ENCODE data around the gene RBMS1. TPM values are rescaled to one million over a fixed set of nuclear protein-coding genes. Genes with fewer than 3 reads are reported as not detected.
A peak's percentile ranks its signal among the peaks of the same experiment; 100 is the strongest.

Gene RBMS1
- total RNA-seq, 2 experiments from 2014 or later: 84.7 to 87.9 TPM

DNA sequence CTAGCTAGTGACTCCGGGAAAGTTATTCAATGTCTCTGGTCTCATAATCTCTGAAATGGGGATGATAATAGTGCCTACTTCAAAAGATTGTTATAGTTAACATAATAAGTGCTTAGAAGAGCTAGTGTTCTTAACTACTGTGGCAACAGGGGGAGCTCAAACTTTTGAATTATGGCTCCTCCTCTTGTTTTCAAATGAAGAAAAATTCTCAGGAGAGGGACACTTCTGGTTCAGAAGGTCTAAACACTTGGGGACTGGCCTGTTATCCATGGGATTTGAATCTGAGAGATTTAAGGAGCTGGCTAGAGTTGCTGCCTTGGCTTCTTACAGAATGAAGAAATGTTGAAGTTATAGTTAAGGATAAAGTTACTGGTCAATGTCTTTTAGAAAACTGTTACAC lies 201.4 kb downstream of the RBMS1 start:
- no peaks in the 10 kb centered on the region for H3K9me3 Mint-ChIP-seq (ENCODE audit: insufficient read depth)
- no peak overlapping the region for H3K27ac Mint-ChIP-seq
- POLR2A ChIA-PET: no interaction called here
- H3K27me3 Mint-ChIP-seq (ENCODE audit: low read depth): no peaks in the 10 kb centered on the region
- peaks cover 31% of the 10 kb centered on the region for H3K4me1 Mint-ChIP-seq (ENCODE audit: low read depth)
- no peak overlapping the region for H3K4me3 Mint-ChIP-seq
- H3K36me3 Mint-ChIP-seq (ENCODE audit: low read depth): peaks cover 69% of the 10 kb centered on the region
- CTCF ChIA-PET: interaction anchor here (0.6 to 2.1 kb wide), 5 partner anchors 20 to 702 kb away, joined by 3 to 7 read pairs (median 3); no protein-coding TSS in a partner anchor
- ATAC-seq (no peak), DNase-seq (no peak)

DNA sequence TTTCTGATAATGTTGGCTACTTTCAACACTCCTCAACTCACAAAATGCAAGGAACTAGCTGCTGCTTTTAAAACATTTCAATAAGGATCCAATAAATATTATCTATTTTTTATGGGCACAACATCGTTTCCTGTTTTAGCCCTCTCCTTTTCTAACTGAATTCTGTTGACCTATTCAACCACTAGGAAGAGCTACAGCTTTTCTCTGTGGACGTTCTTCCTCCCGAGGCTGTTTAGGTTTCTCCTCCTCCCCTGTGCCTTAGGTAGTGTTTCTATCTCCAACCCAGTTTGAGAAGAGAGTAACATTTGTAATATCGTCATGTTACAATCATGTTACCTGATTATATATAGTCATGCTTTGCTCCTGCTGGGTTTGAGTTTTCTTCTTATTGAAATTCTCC lies 202.2 kb downstream of the RBMS1 start:
- Mint-ChIP-seq H3K9me3 (ENCODE audit: insufficient read depth) (no peaks in the 10 kb centered on the region), H3K36me3 (ENCODE audit: low read depth) (peaks cover 66% of the 10 kb centered on the region), H3K27me3 (ENCODE audit: low read depth) (no peaks in the 10 kb centered on the region), H3K4me3 (no peak overlapping the region), H3K4me1 (ENCODE audit: low read depth) (peaks cover 22% of the 10 kb centered on the region), H3K27ac (no peak overlapping the region)
- ChIA-PET POLR2A (no interaction called here), CTCF (interaction anchor here (0.8 to 3.2 kb wide), 5 partner anchors 10 to 703 kb away, joined by 3 to 14 read pairs (median 3); no protein-coding TSS in a partner anchor)
- DNase-seq (no peak), ATAC-seq (no peak)

DNA sequence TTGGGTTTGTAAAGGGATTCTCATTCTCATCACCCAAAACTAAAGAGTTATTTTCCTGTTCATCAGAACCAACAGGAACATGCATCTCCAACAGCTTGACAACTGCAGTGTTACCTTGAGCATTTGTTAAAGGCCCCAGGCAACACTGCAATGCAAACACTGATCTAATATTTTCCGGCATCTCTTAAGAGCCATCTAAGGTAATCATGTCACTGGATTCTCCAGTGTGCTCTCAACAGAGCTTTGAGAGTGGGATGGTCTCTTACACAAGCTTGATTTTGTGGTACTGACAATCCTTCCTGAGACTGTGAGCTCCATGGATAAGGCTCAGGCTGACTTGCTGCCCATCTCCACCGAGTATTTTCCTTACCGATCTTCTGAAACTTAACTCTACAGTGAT lies 203.0 kb downstream of the RBMS1 start:
- H3K27ac Mint-ChIP-seq: no peak overlapping the region
- H3K9me3 Mint-ChIP-seq (ENCODE audit: insufficient read depth): no peaks in the 10 kb centered on the region
- ATAC-seq (no peak), DNase-seq (no peak)
- no peaks in the 10 kb centered on the region for H3K27me3 Mint-ChIP-seq (ENCODE audit: low read depth)
- H3K4me3 Mint-ChIP-seq: no peak overlapping the region
- ChIA-PET CTCF (interaction anchor here (0.8 to 3.2 kb wide), 5 partner anchors 9 to 704 kb away, joined by 3 to 14 read pairs (median 3); no protein-coding TSS in a partner anchor), POLR2A (no interaction called here)
- peaks cover 14% of the 10 kb centered on the region for H3K4me1 Mint-ChIP-seq (ENCODE audit: low read depth)
- peaks cover 58% of the 10 kb centered on the region for H3K36me3 Mint-ChIP-seq (ENCODE audit: low read depth)

DNA sequence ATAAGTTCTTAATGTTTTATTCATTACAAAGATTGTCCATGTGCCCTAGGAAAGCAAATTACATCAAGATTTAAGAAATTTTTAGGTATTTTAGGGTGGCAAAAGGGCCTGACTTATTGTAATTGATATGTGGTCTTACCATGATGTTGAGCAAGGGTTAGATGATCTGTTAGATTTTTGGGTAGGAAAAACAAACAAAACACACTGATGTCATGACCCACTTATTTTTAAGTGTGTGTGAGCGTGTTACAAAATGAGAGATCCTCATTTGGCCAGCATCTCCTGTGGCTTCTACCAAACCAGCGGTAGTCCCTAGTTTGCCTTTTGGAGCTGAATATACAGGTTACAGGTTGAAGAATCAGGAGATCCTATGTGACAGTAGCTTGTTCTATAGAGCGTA lies 203.8 kb downstream of the RBMS1 start:
- Mint-ChIP-seq H3K27ac (no peak overlapping the region), H3K36me3 (ENCODE audit: low read depth) (peaks cover 54% of the 10 kb centered on the region), H3K27me3 (ENCODE audit: low read depth) (no peaks in the 10 kb centered on the region), H3K9me3 (ENCODE audit: insufficient read depth) (no peaks in the 10 kb centered on the region), H3K4me3 (no peak overlapping the region), H3K4me1 (ENCODE audit: low read depth) (peaks cover 7% of the 10 kb centered on the region)
- DNase-seq (no peak), ATAC-seq (no peak)
- ChIA-PET CTCF (interaction anchor here (1.2 to 3.2 kb wide), 3 partner anchors 35 to 180 kb away, joined by 3 to 14 read pairs (median 6); no protein-coding TSS in a partner anchor), POLR2A (no interaction called here)

DNA sequence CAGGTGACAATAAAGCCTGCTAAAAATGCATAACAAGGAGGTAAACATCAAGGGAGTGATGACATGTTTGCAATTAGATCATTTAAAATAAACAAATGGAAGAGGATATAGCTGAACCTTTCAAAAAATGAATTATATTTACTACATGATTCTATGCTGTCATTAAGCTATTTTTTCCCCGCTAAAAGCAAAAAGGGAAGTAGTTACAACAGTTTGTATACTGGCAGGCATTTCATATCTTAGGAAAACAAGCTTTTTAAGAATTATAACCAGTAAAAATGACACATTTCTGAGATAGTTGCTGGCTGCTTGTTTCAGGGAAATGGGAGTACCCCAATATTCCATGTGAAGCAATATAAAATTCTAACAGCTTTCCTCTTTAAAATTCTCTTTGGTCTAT lies 204.5 kb downstream of the RBMS1 start:
- Mint-ChIP-seq H3K27ac (no peak overlapping the region), H3K4me3 (no peak overlapping the region), H3K36me3 (ENCODE audit: low read depth) (peaks cover 55% of the 10 kb centered on the region), H3K9me3 (ENCODE audit: insufficient read depth) (no peaks in the 10 kb centered on the region), H3K4me1 (ENCODE audit: low read depth) (peaks cover 2% of the 10 kb centered on the region), H3K27me3 (ENCODE audit: low read depth) (no peaks in the 10 kb centered on the region)
- ChIA-PET POLR2A (no interaction called here), CTCF (interaction anchor here (1.9 to 3.2 kb wide), 2 partner anchors 36 kb away, joined by 6 to 14 read pairs; no protein-coding TSS in a partner anchor)
- ATAC-seq: no peak
- no peak for DNase-seq

DNA sequence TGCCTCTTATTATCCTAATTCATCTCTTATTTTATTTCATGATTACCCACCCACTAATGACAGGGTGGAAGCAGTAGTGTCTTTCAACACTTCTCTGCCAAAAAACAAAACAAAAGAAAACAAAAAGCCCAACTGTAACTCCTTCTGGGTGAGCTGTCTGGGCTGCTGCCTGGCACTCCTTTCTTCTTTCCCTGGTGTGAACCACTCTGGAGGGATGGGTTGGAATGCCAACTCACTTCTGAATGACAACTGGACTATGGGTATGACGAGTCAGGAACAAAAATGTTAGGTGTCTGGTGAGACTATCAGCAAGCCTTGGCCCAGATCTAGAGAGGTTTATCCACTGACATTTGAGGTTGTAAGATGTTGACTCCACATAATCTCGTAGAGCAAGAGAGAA lies 205.3 kb downstream of the RBMS1 start:
- Mint-ChIP-seq H3K27me3 (ENCODE audit: low read depth) (no peaks in the 10 kb centered on the region), H3K36me3 (ENCODE audit: low read depth) (peaks cover 53% of the 10 kb centered on the region), H3K4me1 (ENCODE audit: low read depth) (peaks cover 2% of the 10 kb centered on the region), H3K4me3 (no peak overlapping the region), H3K27ac (no peak overlapping the region), H3K9me3 (ENCODE audit: insufficient read depth) (no peaks in the 10 kb centered on the region)
- POLR2A ChIA-PET: no interaction called here
- ATAC-seq (no peak), DNase-seq (no peak)
- CTCF ChIA-PET: interaction anchor here (1.9 to 3.2 kb wide), 2 partner anchors 36 kb away, joined by 6 to 14 read pairs; no protein-coding TSS in a partner anchor

DNA sequence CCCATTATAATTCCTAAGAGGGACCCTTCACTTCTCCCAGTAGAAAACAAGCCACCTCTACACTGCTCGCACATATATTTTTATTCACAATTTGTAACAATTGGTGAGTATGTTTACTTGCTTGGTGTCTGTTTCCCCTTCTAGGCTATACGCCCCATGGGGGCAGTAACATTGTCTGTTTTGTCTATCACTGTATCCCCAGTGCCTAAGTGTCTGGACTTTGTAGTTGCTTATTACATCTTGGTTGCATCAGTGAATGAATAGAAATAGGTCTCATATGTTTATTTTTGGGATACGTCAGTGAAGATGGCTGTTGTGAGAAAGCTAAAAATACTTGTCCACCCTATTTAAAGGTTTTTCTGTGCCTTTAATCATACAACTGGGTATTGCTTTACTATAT lies 206.1 kb downstream of the RBMS1 start:
- CTCF ChIA-PET: no interaction called here
- POLR2A ChIA-PET: no interaction called here
- no peak for ATAC-seq
- no peak overlapping the region for H3K27ac Mint-ChIP-seq
- peaks cover 7% of the 10 kb centered on the region for H3K4me1 Mint-ChIP-seq (ENCODE audit: low read depth)
- no peak overlapping the region for H3K4me3 Mint-ChIP-seq
- H3K36me3 Mint-ChIP-seq (ENCODE audit: low read depth): peaks cover 54% of the 10 kb centered on the region
- no peak for DNase-seq
- H3K9me3 Mint-ChIP-seq (ENCODE audit: insufficient read depth): no peaks in the 10 kb centered on the region
- H3K27me3 Mint-ChIP-seq (ENCODE audit: low read depth): no peaks in the 10 kb centered on the region

DNA sequence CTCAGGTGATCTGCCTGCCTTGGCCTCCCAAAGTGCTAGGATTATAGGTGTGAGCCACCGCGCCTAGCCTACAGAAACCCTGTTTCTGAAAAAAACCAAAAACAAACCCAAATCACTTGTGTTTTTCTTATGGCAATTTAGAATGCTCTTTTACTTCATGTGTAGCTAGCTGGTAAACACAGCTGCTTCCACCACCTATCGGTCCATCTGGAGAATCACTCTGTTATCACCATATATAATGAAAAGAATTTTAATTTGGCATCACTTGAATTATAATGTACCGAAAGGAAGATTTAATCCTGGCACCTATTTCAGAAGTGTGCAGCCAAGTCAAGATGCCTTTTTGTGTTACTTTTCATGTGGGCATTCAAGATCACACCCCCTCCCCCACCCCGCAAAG lies 207.1 kb downstream of the RBMS1 start:
- no peak for DNase-seq
- CTCF ChIA-PET: interaction anchor here (1.0 kb wide), 1 partner anchor 15 kb away, joined by 3 read pairs; no protein-coding TSS in a partner anchor
- Mint-ChIP-seq H3K4me3 (no peak overlapping the region), H3K27me3 (ENCODE audit: low read depth) (no peaks in the 10 kb centered on the region), H3K27ac (no peak overlapping the region), H3K9me3 (ENCODE audit: insufficient read depth) (no peaks in the 10 kb centered on the region), H3K36me3 (ENCODE audit: low read depth) (peaks cover 56% of the 10 kb centered on the region), H3K4me1 (ENCODE audit: low read depth) (peaks cover 11% of the 10 kb centered on the region)
- POLR2A ChIA-PET: no interaction called here
- no peak for ATAC-seq

DNA sequence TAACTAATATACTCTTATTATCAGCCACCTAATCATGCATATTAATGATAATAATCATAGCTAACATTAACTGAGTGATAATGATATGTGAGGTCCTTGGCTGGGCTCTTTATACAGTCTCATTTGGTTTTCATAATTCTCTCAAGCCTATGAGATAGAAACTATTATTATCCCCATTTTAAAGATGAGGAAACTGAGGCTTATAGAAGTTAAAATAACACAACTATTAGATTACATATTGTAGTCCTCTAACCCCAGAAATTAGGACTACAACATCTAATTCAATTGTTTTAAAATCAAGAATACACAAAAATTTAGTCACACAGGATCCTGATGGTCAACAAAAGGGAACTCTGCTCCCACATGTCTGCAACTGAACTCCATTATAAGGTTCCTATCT lies 209.9 kb downstream of the RBMS1 start:
- CTCF ChIA-PET: interaction anchor here (2.2 kb wide), 1 partner anchor 14 kb away, joined by 8 read pairs; no protein-coding TSS in a partner anchor
- POLR2A ChIA-PET: no interaction called here
- no peak overlapping the region for H3K27ac Mint-ChIP-seq
- H3K36me3 Mint-ChIP-seq (ENCODE audit: low read depth): peaks cover 67% of the 10 kb centered on the region
- no peak for ATAC-seq
- H3K27me3 Mint-ChIP-seq (ENCODE audit: low read depth): no peaks in the 10 kb centered on the region
- peaks cover 24% of the 10 kb centered on the region for H3K4me1 Mint-ChIP-seq (ENCODE audit: low read depth)
- no peak for DNase-seq
- H3K9me3 Mint-ChIP-seq (ENCODE audit: insufficient read depth): no peaks in the 10 kb centered on the region
- no peak overlapping the region for H3K4me3 Mint-ChIP-seq

DNA sequence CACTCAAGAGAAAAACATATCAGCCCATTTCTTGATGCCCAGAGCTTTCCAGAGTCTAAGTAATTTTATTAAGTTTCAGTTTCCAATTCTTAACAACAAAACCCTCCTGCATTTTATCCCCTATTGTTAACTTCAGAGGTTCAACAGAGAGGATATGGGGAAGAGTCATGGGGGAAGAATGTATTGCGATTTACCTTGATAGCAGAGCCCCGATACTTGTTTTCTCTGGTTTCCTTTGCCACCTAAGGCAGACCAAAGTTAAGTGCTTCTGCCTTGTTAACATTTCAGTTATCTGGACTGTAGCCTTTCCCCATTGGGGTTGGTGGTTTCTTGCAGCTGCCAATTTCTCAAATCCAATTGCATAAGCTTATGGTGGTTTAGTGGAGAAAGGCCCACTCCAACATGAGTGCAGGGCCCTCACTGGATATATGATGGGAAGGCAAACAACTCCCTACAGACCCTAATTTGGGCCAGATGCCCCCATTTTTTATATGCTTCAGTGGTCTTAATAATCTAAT lies 211.5 kb downstream of the RBMS1 start:
- no peaks in the 10 kb centered on the region for H3K9me3 Mint-ChIP-seq (ENCODE audit: insufficient read depth)
- peaks cover 26% of the 10 kb centered on the region for H3K4me1 Mint-ChIP-seq (ENCODE audit: low read depth)
- CTCF ChIA-PET: interaction anchor here (1.2 to 2.6 kb wide), 4 partner anchors 9 to 42 kb away, joined by 3 to 8 read pairs (median 4); no protein-coding TSS in a partner anchor
- DNase-seq: no peak
- H3K27ac Mint-ChIP-seq: no peak overlapping the region
- H3K27me3 Mint-ChIP-seq (ENCODE audit: low read depth): no peaks in the 10 kb centered on the region
- POLR2A ChIA-PET: no interaction called here
- peaks cover 71% of the 10 kb centered on the region for H3K36me3 Mint-ChIP-seq (ENCODE audit: low read depth)
- H3K4me3 Mint-ChIP-seq: no peak overlapping the region
- no peak for ATAC-seq

DNA sequence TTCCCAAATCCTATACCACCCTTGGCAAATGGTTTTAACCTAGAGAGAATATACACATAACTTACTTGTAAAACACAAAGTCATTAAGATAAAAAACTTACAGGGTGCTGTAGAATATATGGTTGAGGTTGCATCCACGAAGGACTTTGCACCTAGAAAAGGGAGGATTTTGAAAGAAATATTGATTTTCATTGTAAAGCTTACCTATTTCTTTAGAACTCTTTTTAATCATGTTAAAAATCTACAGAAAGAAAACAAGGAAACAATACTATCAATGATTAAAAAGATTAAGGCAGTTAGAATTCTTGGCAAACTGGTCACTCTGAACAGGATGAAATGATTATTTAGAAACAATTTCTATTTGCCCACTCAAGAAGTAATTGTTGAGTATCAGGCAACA lies 212.4 kb downstream of the RBMS1 start:
- Mint-ChIP-seq H3K27ac (no peak overlapping the region), H3K4me3 (no peak overlapping the region), H3K27me3 (ENCODE audit: low read depth) (no peaks in the 10 kb centered on the region), H3K4me1 (ENCODE audit: low read depth) (peaks cover 26% of the 10 kb centered on the region), H3K9me3 (ENCODE audit: insufficient read depth) (no peaks in the 10 kb centered on the region), H3K36me3 (ENCODE audit: low read depth) (peaks cover 76% of the 10 kb centered on the region)
- ChIA-PET CTCF (interaction anchor here (1.2 to 2.6 kb wide), 2 partner anchors 9 to 11 kb away, joined by 3 to 8 read pairs; no protein-coding TSS in a partner anchor), POLR2A (no interaction called here)
- no peak for DNase-seq
- ATAC-seq: no peak

DNA sequence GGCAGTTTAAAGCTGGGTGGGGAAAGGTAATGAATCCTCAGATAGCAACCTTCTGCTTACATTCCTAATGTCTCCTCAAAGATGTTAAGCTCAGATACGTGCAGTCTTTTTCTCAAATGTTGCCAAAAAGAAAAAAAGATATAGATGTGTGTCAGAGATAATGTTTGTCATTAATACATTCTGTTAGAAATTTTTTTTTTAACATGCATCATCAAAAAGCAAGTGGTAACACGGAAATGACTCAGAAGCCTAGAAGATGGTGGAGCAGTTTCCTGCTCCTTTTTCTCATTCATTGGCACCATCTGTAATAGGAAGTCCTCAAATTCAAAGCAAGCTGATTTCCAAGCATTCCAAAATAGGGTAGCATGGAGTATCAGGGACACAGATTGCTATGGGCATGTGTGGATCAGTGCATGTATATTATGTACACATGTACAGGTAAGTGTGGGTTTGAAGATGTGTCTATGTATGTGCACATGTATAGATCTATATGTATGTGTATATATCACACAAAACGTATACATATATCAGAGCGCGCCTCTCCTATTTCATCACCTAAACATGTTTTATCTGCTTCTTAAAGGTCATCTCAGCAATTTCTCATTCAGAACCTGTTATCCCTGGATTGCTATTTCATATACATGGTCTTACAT lies 213.7 kb downstream of the RBMS1 start:
- POLR2A ChIA-PET: no interaction called here
- DNase-seq (no peak), ATAC-seq (no peak)
- CTCF ChIA-PET: interaction anchor here (1.7 kb wide), 1 partner anchor 10 kb away, joined by 4 read pairs; no protein-coding TSS in a partner anchor
- H3K36me3 Mint-ChIP-seq (ENCODE audit: low read depth): peaks cover 86% of the 10 kb centered on the region
- peaks cover 26% of the 10 kb centered on the region for H3K4me1 Mint-ChIP-seq (ENCODE audit: low read depth)
- no peaks in the 10 kb centered on the region for H3K27me3 Mint-ChIP-seq (ENCODE audit: low read depth)
- H3K27ac Mint-ChIP-seq: peak overlapping the region; percentile 58
- no peaks in the 10 kb centered on the region for H3K9me3 Mint-ChIP-seq (ENCODE audit: insufficient read depth)
- no peak overlapping the region for H3K4me3 Mint-ChIP-seq

All from activated CD8-positive, alpha-beta T cell treated with anti-CD3 and anti-CD28 coated beads, Interleukin-2, amount 10 ng/mL, durations not matched to agents 7 days and 5 days (primary cell).